ENCODE results near the gene ITGA7. TPM values are rescaled to one million over a fixed set of nuclear protein-coding genes. Genes with fewer than 3 reads are reported as not detected.

ITGA7 gene
- polyA plus RNA-seq, 1 of the 3 experiments (the other 2 are of a cell fraction): 19.7 TPM

- peaks cover 23% of the 10 kb centered on the region for H3F3A ChIP-seq (replicated peaks; ENCODE audit: insufficient read depth)
- peak overlapping the region; percentile 90 for H3K4me2 ChIP-seq
- H3K27ac ChIP-seq (ENCODE audit: low read depth in 2 of 2, low read length in 1 of 2): peak overlapping the region; percentile 50 to 70; a peak in 2 of 4 replicates
- no peaks in the 10 kb centered on the region for H3K79me2 ChIP-seq (ENCODE audit: insufficient read depth)
- TF ChIP-seq NRF1 (IDR thresholded peaks at IDR 0.05; ENCODE audit: low read depth, low read length) (no peak), MEF2A (IDR thresholded peaks at IDR 0.05; ENCODE audit: borderline replicate concordance, low read depth) (no peak), FOSL2 (IDR thresholded peaks at IDR 0.05; ENCODE audit: borderline replicate concordance, low read depth) (no peak), YY1 (IDR thresholded peaks at IDR 0.05; ENCODE audit: low read depth) (no peak)
- no peaks in the 10 kb centered on the region for H3K9me2 ChIP-seq
- H3K9ac ChIP-seq: peak overlapping the region; percentile 60; the same call in 1 of the 2 replicates
- H3K4me3 ChIP-seq (ENCODE audit: low read depth in 2 of 2, low read length in 1 of 2): peak overlapping the region; percentile 43 to 60
- CTCF ChIA-PET: interaction anchor here (1.2 to 14.4 kb wide), 6 partner anchors 13 to 254 kb away, joined by 3 to 358 read pairs (median 6); partner anchors contain the start of genes BLOC1S1, CD63 and RDH5
- POLR2A ChIA-PET: interaction anchor here (0.9 kb wide), 1 partner anchor 13 kb away, joined by 3 read pairs; the partner anchor contains the start of gene CD63
- no peak for DNase-seq
- 47% methylated on average over 3 of the region's 3 CpGs for WGBS (ENCODE audit: low lambda C conversion rate)
- H3K27me3 ChIP-seq (ENCODE audit: insufficient read depth): no peaks in the 10 kb centered on the region
- H2AFZ ChIP-seq (ENCODE audit: low read depth): peak overlapping the region; percentile 95
- peaks cover 14 to 42% of the 10 kb centered on the region in 2 experiments for H3K4me1 ChIP-seq (ENCODE audit: control insufficient read depth in 1 of 2, insufficient read depth in 2 of 2, low read depth in 1 of 2, low read length in 1 of 2)
- no peaks in the 10 kb centered on the region for H4K20me1 ChIP-seq (ENCODE audit: insufficient read depth)
- H3K36me3 ChIP-seq (replicated peaks in 1 of 2; ENCODE audit: control insufficient read depth in 1 of 2, insufficient read depth in 2 of 2, low read length in 1 of 2): peaks cover 3% of the 10 kb centered on the region in 2 experiments
- no peaks in the 10 kb centered on the region for H3K9me3 ChIP-seq
Observed at GRCh38 chr12:55741931-55742680, 34.4 kb upstream of the ITGA7 start.

- Histone ChIP-seq H3K4me1 (ENCODE audit: control insufficient read depth in 1 of 2, insufficient read depth in 2 of 2, low read depth in 1 of 2, low read length in 1 of 2) (peaks cover 9 to 24% of the 10 kb centered on the region in 2 experiments; a peak in 3 of 4 replicates), H3K4me2 (peak overlapping the region; percentile 99; the same call in 1 of the 2 replicates), H3K9ac (no peak overlapping the region), H3K9me2 (no peaks in the 10 kb centered on the region), H3K36me3 (replicated peaks in 1 of 2; ENCODE audit: control insufficient read depth in 1 of 2, insufficient read depth in 2 of 2, low read length in 1 of 2) (no peaks in the 10 kb centered on the region), H3F3A (replicated peaks; ENCODE audit: insufficient read depth) (peaks cover 17% of the 10 kb centered on the region), H3K79me2 (ENCODE audit: insufficient read depth) (no peaks in the 10 kb centered on the region), H4K20me1 (ENCODE audit: insufficient read depth) (no peaks in the 10 kb centered on the region), H3K9me3 (no peaks in the 10 kb centered on the region), H3K27me3 (ENCODE audit: insufficient read depth) (no peaks in the 10 kb centered on the region), H2AFZ (ENCODE audit: low read depth) (peak overlapping the region; percentile 100; the same call in 1 of the 2 replicates), H3K4me3 (ENCODE audit: low read depth in 2 of 2, low read length in 1 of 2) (peak overlapping the region; percentile 66 to 98), H3K27ac (ENCODE audit: low read depth in 2 of 2, low read length in 1 of 2) (peak overlapping the region; percentile 80 to 83; a peak in 2 of 4 replicates)
- WGBS (ENCODE audit: low lambda C conversion rate): 87% methylated on average over 2 of the region's 2 CpGs
- ChIA-PET CTCF (interaction anchor here (0.7 to 14.4 kb wide), 45 partner anchors 9 to 302 kb away, joined by 3 to 358 read pairs (median 6); partner anchors contain the start of genes BLOC1S1, CD63, DNAJC14 and ORMDL2), POLR2A (interaction anchor here (0.8 to 2.0 kb wide), 7 partner anchors 9 to 379 kb away, joined by 3 to 12 read pairs (median 4); partner anchors contain the start of genes DNAJC14, ORMDL2, RAB5B and SARNP)
- no peak for DNase-seq
- TF ChIP-seq IRF3 (IDR thresholded peaks at IDR 0.05; ENCODE audit: low read depth, low read length): no peak
- no peak for TF ChIP-seq ELF1 (IDR thresholded peaks at IDR 0.05)
- no peak for TF ChIP-seq CHD2 (IDR thresholded peaks at IDR 0.05; ENCODE audit: low read length, partially characterized antibody)
- TF ChIP-seq ZBTB33 (IDR thresholded peaks at IDR 0.05; ENCODE audit: borderline replicate concordance, low read depth): no peak
- no peak for TF ChIP-seq EZH2phosphoT487 (IDR thresholded peaks at IDR 0.05; ENCODE audit: borderline replicate concordance, low read depth)
- no peak for TF ChIP-seq RFX5 (IDR thresholded peaks at IDR 0.05; ENCODE audit: low read length)
- TF ChIP-seq EP300 (IDR thresholded peaks at IDR 0.05; ENCODE audit: borderline replicate concordance in 1 of 2, low read depth in 1 of 2, low read length in 1 of 2): no peak
- TF ChIP-seq MEF2A (IDR thresholded peaks at IDR 0.05; ENCODE audit: borderline replicate concordance, low read depth): no peak
- no peak for TF ChIP-seq NRF1 (IDR thresholded peaks at IDR 0.05; ENCODE audit: low read depth, low read length)
- no peak for TF ChIP-seq NFIC (IDR thresholded peaks at IDR 0.05; ENCODE audit: borderline replicate concordance)
- no peak for TF ChIP-seq MAX (IDR thresholded peaks at IDR 0.05; ENCODE audit: low read depth)
- no peak for TF ChIP-seq REST (IDR thresholded peaks at IDR 0.05; ENCODE audit: low read depth, low read length)
- TF ChIP-seq RXRA (IDR thresholded peaks at IDR 0.05; ENCODE audit: borderline replicate concordance, low read depth): no peak
- no peak for TF ChIP-seq JUND (IDR thresholded peaks at IDR 0.05)
- TF ChIP-seq USF2 (IDR thresholded peaks at IDR 0.05; ENCODE audit: borderline replicate concordance, low read depth, low read length): no peak
Observed at GRCh38 chr12:55739025-55739378, 31.3 kb upstream of the ITGA7 start.

All from SK-N-SH (cell line).